Measurements from ENCODE around the gene ANAPC4. TPM values are rescaled to one million over a fixed set of nuclear protein-coding genes. Genes with fewer than 3 reads are reported as not detected.

Gene ANAPC4
- total RNA-seq, 1 donor from 2014 or later = 18.2 TPM

Other genes starting within 250 kb of the ANAPC4 start
- 4.8 and 5.8 TPM in 2 replicates for gene SEPSECS, start 216.8 kb upstream of the ANAPC4 start, total RNA-seq
- 14.7 and 18.1 TPM in 2 replicates for gene PI4K2B, start 143.2 kb upstream of the ANAPC4 start, total RNA-seq
- 6.8 and 8.1 TPM in 2 replicates for gene ZCCHC4, start 64.5 kb upstream of the ANAPC4 start, total RNA-seq